Activated CD8-positive, alpha-beta memory T cell treated with anti-CD3 and anti-CD28 coated beads, Interleukin-2, amount 50 U/mL, for 48 hours (primary cell): ENCODE measurements around the gene GNS.
A peak's percentile ranks its signal among the peaks of the same experiment; 100 is the strongest.

Experiments used
- DNase-seq: peaks from one replicate; pipeline ENCODE4 v3.0.0-alpha.2; 2020

The GNS gene

GRCh38 chr12:64759035-64759894 is at the start of gene GNS:
GNS (minus strand) TSS chr12:64759406; CDS start chr12:64759276, 130 bp downstream.
- peak; percentile 99 for DNase-seq

DNA sequence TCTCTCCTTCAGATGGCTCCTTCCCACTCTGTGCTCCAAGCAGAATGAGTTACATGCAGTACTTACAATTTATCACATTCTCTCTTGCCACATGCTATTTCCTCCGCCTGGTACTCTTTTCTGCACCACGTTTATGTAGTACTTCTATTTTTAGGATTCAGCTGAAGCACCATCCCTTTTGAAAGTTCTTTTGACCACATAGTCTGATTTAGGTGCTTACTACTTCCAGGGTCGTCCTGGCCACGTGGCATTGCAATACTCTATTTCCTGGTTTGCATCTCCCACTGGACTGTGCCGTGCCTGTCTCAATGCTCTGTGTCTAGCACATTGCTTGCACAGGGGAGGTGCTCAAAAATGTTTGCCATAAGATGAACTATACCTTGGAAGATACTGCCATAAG is 48.9 kb upstream of the GNS start:
- DNase-seq: no peak

GRCh38 chr12:64806593-64807460 is 47.6 kb upstream of the GNS start:
- DNase-seq: no peak

DNA sequence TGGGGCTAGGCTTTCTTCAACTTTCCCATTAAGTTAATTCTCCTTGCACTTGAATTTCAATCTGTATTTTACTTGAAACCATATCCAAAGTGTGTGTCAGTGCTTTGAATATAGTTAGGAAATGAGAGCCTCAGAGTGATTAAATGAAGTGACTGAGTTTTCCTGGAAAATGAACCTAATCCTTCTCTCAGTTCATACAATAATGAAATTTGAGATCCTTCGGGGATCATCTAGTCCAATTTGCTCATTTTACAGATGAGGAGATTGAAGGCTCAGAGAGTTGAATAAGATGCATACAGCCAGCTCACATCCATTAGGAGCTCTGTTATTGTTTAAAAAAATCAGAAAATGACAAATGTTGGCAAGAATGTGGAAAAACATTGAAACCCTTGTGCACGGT is 47.0 kb upstream of the GNS start:
- DNase-seq: no peak

DNA sequence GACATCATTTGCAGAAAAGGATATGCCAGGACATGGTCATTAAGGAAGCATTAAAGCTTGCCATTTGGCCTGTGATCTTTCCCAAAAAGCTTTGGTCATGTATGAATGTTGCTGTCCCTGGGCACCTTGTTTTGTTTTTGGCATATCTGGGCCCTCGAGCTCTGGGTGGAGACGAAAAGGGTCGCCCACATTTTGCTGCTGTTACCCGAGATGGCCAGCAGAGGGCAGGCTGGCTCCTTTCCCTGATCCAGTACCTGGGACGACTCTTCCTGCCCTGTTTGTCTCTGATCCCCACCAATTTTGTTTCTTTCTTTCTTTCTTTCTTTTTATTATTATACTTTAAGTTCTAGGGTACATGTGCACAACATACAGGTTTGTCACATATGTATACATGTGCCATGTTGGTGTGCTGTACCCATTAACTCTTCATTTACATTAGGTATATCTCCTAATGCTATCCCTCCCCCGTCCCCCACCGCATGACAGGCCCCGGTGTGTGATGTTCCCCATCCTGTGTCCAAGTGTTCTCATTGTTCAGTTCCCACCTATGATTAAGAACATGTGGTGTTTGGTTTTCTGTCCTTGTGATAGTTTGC is 43.1 kb upstream of the GNS start:
- peak; percentile 86 for DNase-seq

DNA sequence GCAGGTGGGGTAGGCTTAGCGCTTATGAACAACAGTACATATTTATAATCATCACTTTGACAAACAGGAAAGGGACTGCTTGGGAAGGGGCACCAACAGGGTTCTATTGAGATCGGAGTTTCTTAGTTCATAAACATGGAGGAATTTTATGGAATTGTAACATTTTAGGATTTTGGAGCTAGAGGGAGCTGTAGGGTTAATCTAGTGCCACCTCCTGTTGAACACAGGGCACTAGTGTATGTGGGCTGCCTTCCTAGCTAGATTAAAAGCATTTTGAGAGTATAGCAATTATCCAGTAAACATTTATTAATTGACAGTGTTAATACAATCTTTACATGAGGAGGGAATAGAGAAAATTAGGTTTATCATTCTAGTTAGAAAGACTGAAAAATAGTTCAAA is 42.2 kb upstream of the GNS start:
- DNase-seq: no peak

DNA sequence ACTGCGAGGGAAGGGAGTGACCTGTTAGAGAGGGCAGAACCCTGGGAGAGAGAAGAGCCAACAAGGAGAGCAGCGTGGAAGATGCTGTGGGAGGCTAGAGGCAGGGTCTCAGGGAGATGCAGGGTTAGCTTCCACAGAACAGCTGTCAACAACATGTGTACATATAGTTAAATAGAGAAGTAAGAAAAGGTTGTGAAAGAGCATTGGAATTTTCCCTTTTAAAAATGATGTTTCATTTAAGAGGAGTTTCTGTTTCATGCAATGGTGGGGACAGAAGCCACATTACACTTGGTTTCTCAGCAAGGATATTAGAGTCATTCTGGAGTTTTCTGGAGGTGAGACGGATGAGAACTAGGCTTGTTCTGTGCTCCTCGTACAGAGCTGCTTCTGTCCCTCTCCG is 41.4 kb upstream of the GNS start:
- no peak for DNase-seq

DNA sequence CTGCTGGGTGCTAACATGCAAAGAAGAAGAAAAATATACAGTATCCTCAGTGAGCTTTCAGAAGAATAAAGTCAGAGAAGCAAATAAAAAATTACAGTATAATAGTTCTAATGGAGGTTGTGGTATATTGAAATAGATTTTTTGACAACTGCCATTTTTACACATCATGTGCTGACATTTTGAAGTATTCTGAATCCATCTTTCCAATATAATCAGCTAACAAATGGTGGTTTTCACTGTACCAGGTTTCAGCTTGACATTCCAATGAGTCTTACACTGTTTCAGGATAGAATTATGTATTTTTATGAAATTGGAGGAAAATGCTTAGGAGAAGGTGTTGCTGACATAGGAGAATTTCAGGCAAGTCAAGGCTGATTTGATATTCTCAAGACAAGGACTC is 39.0 kb upstream of the GNS start:
- DNase-seq: no peak

DNA sequence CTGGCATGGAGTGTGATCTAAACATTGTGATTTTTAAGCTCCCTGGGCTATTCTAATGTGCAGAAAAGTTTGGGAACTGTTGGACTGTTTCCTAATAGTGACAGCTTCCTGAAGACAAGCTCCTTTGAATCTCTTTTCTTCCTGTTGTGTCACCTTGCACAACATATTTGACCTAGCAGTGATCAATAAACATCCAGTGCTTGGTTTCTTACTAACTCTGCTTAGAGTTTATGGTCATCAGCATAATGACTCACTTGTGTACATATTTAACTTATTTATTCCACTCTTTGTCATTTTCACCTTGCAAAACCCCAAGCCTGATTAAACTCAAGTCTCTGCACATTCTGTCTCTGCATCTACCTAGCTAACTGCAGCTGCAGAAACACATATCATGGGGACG is 38.0 kb upstream of the GNS start:
- DNase-seq: no peak

DNA sequence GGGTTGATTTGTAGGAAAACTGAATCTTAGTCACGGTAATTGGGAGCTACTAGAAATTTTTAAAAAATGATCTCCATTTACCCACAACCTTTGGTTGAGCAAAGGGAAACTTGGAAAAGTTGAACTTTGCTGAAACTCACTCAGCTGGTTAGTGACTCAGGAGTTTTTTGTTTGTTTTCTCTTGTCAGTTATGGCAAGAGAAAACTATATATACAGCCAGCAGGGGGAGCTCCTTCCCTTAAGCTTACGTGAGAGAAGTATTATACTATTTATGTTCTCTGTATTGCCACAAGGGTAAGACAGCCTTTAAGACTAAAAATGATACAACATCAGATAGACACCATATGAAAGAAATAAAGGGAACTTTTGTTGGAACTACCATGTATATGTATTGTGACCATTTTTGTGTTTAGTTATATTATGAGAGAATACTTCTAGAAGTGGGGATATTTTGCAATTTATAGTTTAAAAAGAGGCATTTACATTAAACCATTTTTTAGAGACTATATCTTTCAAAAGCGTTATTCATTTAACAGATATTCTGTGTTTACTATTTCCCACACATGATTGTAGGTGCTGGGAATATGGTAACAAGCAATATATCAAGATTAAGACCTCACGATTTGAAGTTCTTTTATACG is 37.1 kb upstream of the GNS start:
- DNase-seq: no peak

DNA sequence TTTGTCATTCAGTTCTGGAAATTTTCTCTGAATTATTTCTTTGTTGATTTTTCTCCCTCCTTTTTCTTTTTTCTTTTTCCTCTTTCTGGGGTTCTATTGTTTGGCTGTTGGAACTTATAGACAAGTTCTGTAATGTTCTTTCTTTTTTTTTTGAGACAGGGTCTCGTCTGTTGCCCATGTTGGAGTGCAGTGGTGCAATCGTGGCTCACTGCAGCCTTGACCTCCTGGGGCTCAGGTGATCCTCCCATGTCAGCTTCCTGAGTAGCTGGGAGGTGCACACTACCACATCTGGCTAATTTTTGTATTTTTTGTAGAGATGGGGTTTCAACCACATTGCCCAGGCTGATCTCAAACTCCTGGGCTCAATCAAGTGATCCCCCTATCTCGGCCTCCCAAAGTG is 35.1 kb upstream of the GNS start:
- no peak for DNase-seq

- no peak for DNase-seq
Measured at GRCh38 chr12:64793610-64794009, 34.4 kb upstream of the GNS start.

DNA sequence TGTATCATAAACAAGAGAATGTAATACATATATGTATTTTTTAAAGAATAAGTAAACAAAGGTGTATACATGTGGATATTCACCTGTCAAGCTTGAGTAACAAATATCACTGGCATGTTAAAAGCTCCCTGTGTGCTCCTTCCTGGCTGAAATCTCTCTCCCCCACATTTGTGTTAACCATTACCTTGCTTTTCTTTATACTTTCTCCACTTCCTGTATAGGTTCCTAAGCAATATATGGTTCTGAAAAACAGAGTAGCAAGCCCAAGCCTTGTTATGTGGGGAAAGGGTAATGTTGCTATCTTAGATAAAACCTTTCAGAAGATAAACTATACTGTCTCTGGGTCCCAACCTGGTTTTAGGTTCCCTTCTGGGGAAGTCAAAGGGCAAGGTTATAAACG is 32.9 kb upstream of the GNS start:
- DNase-seq: no peak

- no peak for DNase-seq
Measured at GRCh38 chr12:64791036-64791435, 31.8 kb upstream of the GNS start.

- no peak for DNase-seq
Measured at GRCh38 chr12:64790166-64790565, 31.0 kb upstream of the GNS start.

DNA sequence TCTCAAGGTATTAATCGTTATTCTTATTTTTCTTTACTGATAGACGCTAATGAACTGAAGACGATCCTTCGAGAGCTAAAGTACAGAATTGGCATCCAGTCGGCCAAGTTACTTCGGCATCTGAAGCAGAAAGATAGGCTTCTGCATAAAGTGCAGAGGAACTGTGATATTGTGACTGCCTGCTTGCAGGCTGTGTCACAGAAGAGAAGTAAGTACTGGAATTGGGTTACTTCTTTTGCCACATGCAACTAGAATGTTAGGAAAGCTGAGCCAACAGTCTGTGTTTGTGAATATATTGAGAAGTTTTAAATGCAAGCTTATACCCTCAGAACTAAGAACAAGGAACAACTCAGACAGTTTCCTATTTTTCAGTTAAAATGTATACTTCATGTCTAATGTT is 26.6 kb upstream of the GNS start:
- DNase-seq: no peak

GRCh38 chr12:64782191-64782876 is 23.1 kb upstream of the GNS start:
- no peak for DNase-seq

GRCh38 chr12:64781280-64782190 is 22.3 kb upstream of the GNS start:
- no peak for DNase-seq

DNA sequence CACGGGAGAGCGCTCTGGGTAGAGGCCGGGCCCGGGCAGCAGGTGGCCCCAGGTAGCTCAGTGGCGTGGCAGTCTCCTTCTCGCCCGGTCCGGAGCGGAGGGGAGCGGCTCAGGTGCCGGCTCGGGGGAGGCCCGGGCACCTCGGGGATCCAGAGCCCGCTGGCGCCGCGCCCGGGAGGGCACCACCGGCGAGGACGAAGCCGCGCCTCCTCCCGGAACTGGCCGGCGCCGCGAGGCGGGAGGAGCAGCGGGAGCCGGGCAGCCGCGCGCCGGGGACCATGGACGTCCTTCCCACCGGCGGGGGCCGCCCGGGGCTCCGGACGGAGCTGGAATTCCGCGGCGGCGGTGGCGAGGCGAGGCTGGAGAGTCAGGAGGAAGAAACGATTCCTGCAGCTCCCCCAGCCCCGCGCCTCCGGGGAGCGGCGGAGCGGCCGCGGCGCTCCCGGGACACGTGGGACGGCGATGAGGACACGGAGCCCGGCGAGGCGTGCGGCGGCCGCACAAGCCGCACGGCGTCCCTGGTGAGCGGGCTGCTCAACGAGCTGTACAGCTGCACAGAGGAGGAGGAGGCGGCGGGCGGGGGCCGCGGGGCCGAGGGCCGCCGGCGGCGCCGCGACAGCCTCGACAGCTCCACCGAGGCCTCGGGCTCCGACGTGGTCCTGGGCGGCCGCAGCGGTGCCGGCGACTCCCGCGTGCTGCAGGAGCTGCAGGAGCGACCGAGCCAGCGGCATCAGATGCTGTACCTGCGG is 21.5 kb upstream of the GNS start:
- DNase-seq: peak; percentile 59

- no peak for DNase-seq
Measured at GRCh38 chr12:64780132-64780530, 20.9 kb upstream of the GNS start.
